Right lobe of liver (tissue), 6 donors: Measurements from ENCODE around the gene SULT1A2. TPM values are rescaled to one million over a fixed set of nuclear protein-coding genes. Genes with fewer than 3 reads are reported as not detected.

Experiments used
- ATAC-seq, 4 donors: fragments of 200-7000 bp; cut with Tn5 transposase; one replicate each; pipeline ENCODE4 v1.9.1; 2020; ENCODE audit warnings: mild to moderate bottlenecking in 4 of 4, moderate library complexity in 4 of 4
- DNase-seq, 3 donors: peaks; one replicate each; pipeline ENCODE4 v3.0.0-alpha.2; 2020
- H3K27ac ChIP-seq, 3 donors: fragments of 200-600 bp; one replicate each; pipeline ENCODE4 v1.8.0; 2022
- H3K27me3 ChIP-seq, 2 donors: fragments of 200-600 bp; one replicate each; pipeline ENCODE4 v1.8.0; 2022
- H3K36me3 ChIP-seq, 4 donors: fragments of 200-600 bp; sonication (generic) in 1 of 4; one replicate each; pipeline versions ENCODE4 v1.5.1 to v1.8.0; 2017 to 2022; ENCODE audit warnings: control low read depth in 1 of 4
- H3K4me1 ChIP-seq, 4 donors: fragments of 200-600 bp; sonication (generic) in 1 of 4; one replicate each; pipeline versions ENCODE4 v1.5.1 to v1.8.0; 2017 to 2022; ENCODE audit warnings: control low read depth in 1 of 4
- H3K4me3 ChIP-seq, 3 donors: fragments of 200-600 bp; one replicate each; pipeline ENCODE4 v1.8.0; 2022
- H3K9me3 ChIP-seq, 4 donors: fragments of 200-600 bp; sonication (generic) in 1 of 4; one replicate each; pipeline versions ENCODE4 v1.5.1 to v1.8.0; 2017 to 2022; ENCODE audit warnings: control low read depth in 1 of 4
- CTCF ChIP-seq, 4 donors: fragments of 200-600 bp in 3 of 4; fragments of 450-650 bp in 1 of 4; IDR thresholded peaks; one replicate each; pipeline versions ENCODE4 v1.5.1 to v1.8.0; 2016 to 2022; ENCODE audit warnings: antibody characterized with exemption in 4 of 4, mild to moderate bottlenecking in 2 of 4
- POLR2A ChIP-seq: fragments of 450-650 bp; IDR thresholded peaks from one replicate; pipeline ENCODE4 v1.6.1; 2017; ENCODE audit warnings: antibody characterized with exemption, mild to moderate bottlenecking
- WGBS: methylation state at CpG from one replicate; pipeline ENCODE4 v1.1.6; 2018; ENCODE audit warnings: low coverage, low lambda C conversion rate; ENCODE audit not compliant: insufficient coverage; ENCODE audit errors: missing lambda C conversion rate; 5-methylcytosine and 5-hydroxymethylcytosine counted together
- intact Hi-C, 2 donors: fragments of 100-400 bp; cut with DNase I; formaldehyde crosslinking; loops; one replicate each; pipeline versions ENCODE4 v1.11.2 to v1.14.1; 2022
- total RNA-seq, 6 experiments: library from RNA; depleted of rRNA in 2 of 6; stranded (reverse); fragments of >200 nt in 2 of 6; fragmentation: NEBNext Ultra II Directional in 3 of 6; extraction: Animal tissue kit (Norgen Biotek cat#: 25700) in 3 of 6; gene quantifications; one replicate each; pipeline versions ENCODE4 v1.1.0 to v1.2.4, GENCODE V29; 2016 to 2023
- donor health status: DM: no; HTN: yes; CAD: no.
- donor health status: DM: no; HTN: no; CAD: no.
- donor health status: DM: no; HTN: no; CAD: no.
- donor health status: DM: no; HTN: yes; CAD: no.
- donor health status: DM: no; HTN: yes; CAD: no.

The SULT1A2 gene
- total RNA-seq, 6 experiments from 2014 or later: 10.1 to 48.3 (median 18.0) TPM

GRCh38 chr16:28607116-28607623 lies 10.3 kb upstream of the SULT1A2 start:
- ATAC-seq (no peak), DNase-seq (peak in 1 of 3 donors; percentile 24)
- intact Hi-C loops: no loop called here
- H3K9me3 ChIP-seq: no peaks in the 10 kb centered on the region
- H3K27ac ChIP-seq: no peak overlapping the region
- WGBS: 93% methylated on average over 9 of the region's 9 CpGs
- peaks cover 0 to 36% (median 7%) of the 10 kb centered on the region in 4 donors for H3K4me1 ChIP-seq
- no peak for TF ChIP-seq CTCF (IDR thresholded peaks at IDR 0.05)
- TF ChIP-seq POLR2A: no peak
- H3K36me3 ChIP-seq: peaks cover 0 to 21% (median 11%) of the 10 kb centered on the region in 4 donors
- no peak overlapping the region for H3K4me3 ChIP-seq
- no peaks in the 10 kb centered on the region for H3K27me3 ChIP-seq

GRCh38 chr16:28606291-28607115 lies 9.7 kb upstream of the SULT1A2 start:
- Histone ChIP-seq H3K4me1 (peaks cover 0 to 36% (median 7%) of the 10 kb centered on the region in 4 donors), H3K9me3 (no peaks in the 10 kb centered on the region), H3K27me3 (no peaks in the 10 kb centered on the region), H3K27ac (no peak overlapping the region), H3K4me3 (no peak overlapping the region), H3K36me3 (peaks cover 0 to 21% (median 11%) of the 10 kb centered on the region in 4 donors)
- 83% methylated on average over 16 of the region's 16 CpGs for WGBS
- DNase-seq (peak in 2 of 3 donors; percentile 3 to 37), ATAC-seq (no peak)
- intact Hi-C loops: no loop called here
- TF ChIP-seq CTCF (IDR thresholded peaks at IDR 0.05) (no peak), POLR2A (no peak)

- Histone ChIP-seq H3K36me3 (peaks cover 0 to 21% (median 11%) of the 10 kb centered on the region in 4 donors), H3K9me3 (no peaks in the 10 kb centered on the region), H3K4me1 (peaks cover 0 to 19% (median 0%) of the 10 kb centered on the region in 4 donors), H3K27me3 (no peaks in the 10 kb centered on the region), H3K27ac (no peak overlapping the region), H3K4me3 (no peak overlapping the region)
- DNase-seq: peak in 1 of 3 donors; percentile 31
- WGBS: 69% methylated on average over 7 of the region's 8 CpGs
- TF ChIP-seq POLR2A (no peak), CTCF (IDR thresholded peaks at IDR 0.05) (no peak)
- no peak for ATAC-seq
- intact Hi-C loops: no loop called here
These were observed 7.3 kb upstream of the SULT1A2 start for GRCh38 chr16:28604186-28604565.

GRCh38 chr16:28603381-28604185 lies 6.7 kb upstream of the SULT1A2 start:
- Histone ChIP-seq H3K4me3 (no peak overlapping the region), H3K27ac (no peak overlapping the region), H3K9me3 (no peaks in the 10 kb centered on the region), H3K36me3 (peaks cover 0 to 21% (median 11%) of the 10 kb centered on the region in 4 donors), H3K4me1 (peaks cover 0 to 14% (median 0%) of the 10 kb centered on the region in 4 donors), H3K27me3 (no peaks in the 10 kb centered on the region)
- intact Hi-C loops: no loop called here
- no peak for TF ChIP-seq POLR2A
- no peak for TF ChIP-seq CTCF (IDR thresholded peaks at IDR 0.05)
- peak in 1 of 4 donors; percentile 2 for ATAC-seq
- 76% methylated on average over 11 of the region's 11 CpGs for WGBS
- peak in 2 of 3 donors; percentile 39 to 41 for DNase-seq
